Left lung (tissue), 10 donors: ENCODE data around the gene EPYC. TPM values are rescaled to one million over a fixed set of nuclear protein-coding genes. Genes with fewer than 3 reads are reported as not detected.
"Not testable (repeated sequence)": the region's sequence is repeated elsewhere in the genome, so short reads cannot be mapped to it uniquely, and the experiment has no call there.

Experiments
- ATAC-seq: fragments of 200-7000 bp; cut with Tn5 transposase; one replicate; pipeline ENCODE4 v1.9.1; 2020; ENCODE audit warnings: moderate library complexity
- DNase-seq, 4 donors: peaks; one replicate each; pipeline ENCODE4 v3.0.0-alpha.2; 2013 to 2020
- H3K27ac ChIP-seq, 2 donors: fragments of 200-600 bp; sonication (generic) in 1 of 2; one replicate each; pipeline versions ENCODE4 v1.5.0 to v1.8.0; 2020 to 2021
- H3K27me3 ChIP-seq, 2 donors: fragments of 200-600 bp; sonication (generic) in 1 of 2; one replicate each; pipeline versions ENCODE4 v1.5.0 to v1.8.0; 2020 to 2021
- H3K36me3 ChIP-seq, 2 donors: fragments of 200-600 bp; sonication (generic) in 1 of 2; one replicate each; pipeline versions ENCODE4 v1.5.0 to v1.8.0; 2020 to 2021
- H3K4me1 ChIP-seq, 2 donors: fragments of 200-600 bp; one replicate each; pipeline ENCODE4 v1.8.0; 2021
- H3K4me3 ChIP-seq, 2 donors: fragments of 200-600 bp; sonication (generic) in 1 of 2; one replicate each; pipeline versions ENCODE4 v1.5.0 to v1.8.0; 2020 to 2021; ENCODE audit warnings: mild to moderate bottlenecking in 1 of 2
- H3K9me3 ChIP-seq, 2 donors: fragments of 200-600 bp; sonication (generic) in 1 of 2; one replicate each; pipeline versions ENCODE4 v1.5.0 to v1.8.0; 2020 to 2021
- CTCF ChIP-seq, 2 donors: fragments of 200-600 bp; sonication (generic) in 1 of 2; IDR thresholded peaks; one replicate each; pipeline versions ENCODE4 v1.5.0 to v1.8.0; 2021; ENCODE audit warnings: antibody characterized with exemption in 2 of 2
- intact Hi-C, 2 donors: fragments of 100-400 bp; cut with DNase I; formaldehyde crosslinking; loops; one replicate each; pipeline versions ENCODE4 v1.11.2 to v1.14.2; 2022
- polyA plus RNA-seq, 6 donors: library from polyadenylated mRNA; unstranded; fragments of 120-200 nt; gene quantifications; one replicate each; pipeline ENCODE4 v1.2.1, GENCODE V29; 2013; ENCODE audit not compliant: insufficient read length in 6 of 6
- total RNA-seq, 2 donors: library from RNA; stranded (reverse); fragmentation: NEBNext Ultra II Directional; extraction: Animal tissue kit (Norgen Biotek cat#: 25700); gene quantifications; one replicate each; pipeline ENCODE4 v1.2.1, GENCODE V29; 2021
- donor health status: DM: no; HTN: yes; CAD: no.
- donor health status: DM: no; HTN: no; CAD: no.

Gene EPYC
- total and polyA plus RNA-seq, 8 donors, result 0.13 to 0.47 (median 0.15) TPM; not detected in 5

DNA sequence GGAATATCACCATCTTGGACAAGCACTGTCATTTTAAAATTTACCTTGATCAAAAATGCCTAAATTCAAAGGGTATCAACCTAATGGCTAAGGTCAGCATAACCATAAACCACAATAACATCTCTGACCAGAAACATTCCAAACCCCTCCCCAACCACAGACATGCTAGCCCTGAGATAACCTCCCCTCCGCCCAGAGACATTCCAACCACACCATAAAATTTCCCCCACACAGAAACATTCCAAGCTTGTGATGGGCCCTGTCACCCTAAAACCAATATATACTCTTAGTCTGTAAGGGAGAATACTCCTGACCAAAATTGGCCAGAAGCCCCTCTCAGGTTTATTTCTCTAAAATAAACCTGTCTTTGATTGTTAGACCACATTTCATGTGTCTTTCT, 17.7 kb downstream of the EPYC start:
- no peaks in the 10 kb centered on the region for H3K9me3 ChIP-seq
- H3K27ac ChIP-seq, result no peak overlapping the region
- TF ChIP-seq CTCF (IDR thresholded peaks at IDR 0.05), result no peak
- intact Hi-C loops, result no loop called here
- no peaks in the 10 kb centered on the region for H3K4me1 ChIP-seq
- no peaks in the 10 kb centered on the region for H3K27me3 ChIP-seq
- no peak overlapping the region for H3K4me3 ChIP-seq
- no peaks in the 10 kb centered on the region for H3K36me3 ChIP-seq
- no peak for DNase-seq
- ATAC-seq, result no peak

DNA sequence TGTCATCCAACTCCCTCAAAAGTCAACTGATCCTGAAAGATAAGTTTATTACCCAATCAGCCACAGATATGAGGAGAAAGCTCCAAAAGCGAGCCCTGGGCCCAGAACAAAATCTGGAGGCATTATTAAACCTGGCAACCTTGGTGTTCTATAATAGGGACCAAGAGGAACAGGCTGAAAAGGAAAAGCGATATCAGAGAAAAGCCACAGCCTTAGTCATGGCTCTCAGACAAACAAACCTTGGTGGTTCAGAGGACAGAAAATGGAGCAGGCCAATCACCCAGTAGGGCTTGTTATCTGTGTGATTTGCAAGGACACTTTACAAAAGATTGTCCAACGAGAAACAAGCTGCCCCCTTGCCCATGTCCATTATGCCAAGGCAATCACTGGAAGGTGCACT, 19.4 kb downstream of the EPYC start:
- H3K4me3 ChIP-seq, H3K27me3 ChIP-seq, ATAC-seq, H3K9me3 ChIP-seq, DNase-seq, H3K4me1 ChIP-seq, H3K36me3 ChIP-seq, intact Hi-C loops, H3K27ac ChIP-seq: not testable (repeated sequence)

DNA sequence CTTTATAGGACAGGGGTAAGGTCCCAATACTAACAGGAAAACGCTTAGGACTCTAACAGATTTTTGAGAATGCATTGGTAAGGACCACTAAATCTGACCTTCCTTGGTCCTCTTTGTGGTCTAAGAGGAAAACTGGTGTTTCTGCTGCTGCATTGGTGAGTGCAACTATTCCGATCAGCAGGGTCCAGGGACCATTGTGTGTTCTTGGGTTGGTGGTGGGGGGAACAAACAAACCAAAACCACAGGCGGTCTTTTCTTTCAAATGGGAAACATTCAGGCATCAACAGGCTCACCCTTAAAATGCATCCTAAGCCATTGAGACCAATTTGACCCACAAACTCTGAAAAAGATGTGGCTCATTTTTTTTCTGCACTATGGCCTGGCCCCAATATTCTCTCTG, 20.7 kb downstream of the EPYC start:
- Histone ChIP-seq H3K4me1 (no peaks in the 10 kb centered on the region), H3K36me3 (no peaks in the 10 kb centered on the region), H3K4me3 (no peak overlapping the region), H3K9me3 (no peaks in the 10 kb centered on the region), H3K27me3 (no peaks in the 10 kb centered on the region), H3K27ac (no peak overlapping the region)
- no peak for ATAC-seq
- TF ChIP-seq CTCF (IDR thresholded peaks at IDR 0.05), result no peak
- no peak for DNase-seq
- intact Hi-C loops, result no loop called here

- H3K27ac ChIP-seq, result no peak overlapping the region
- no peaks in the 10 kb centered on the region for H3K9me3 ChIP-seq
- H3K36me3 ChIP-seq, result no peaks in the 10 kb centered on the region
- no peaks in the 10 kb centered on the region for H3K4me1 ChIP-seq
- ATAC-seq, result no peak
- no peak for TF ChIP-seq CTCF (IDR thresholded peaks at IDR 0.05)
- H3K27me3 ChIP-seq, result no peaks in the 10 kb centered on the region
- no peak for DNase-seq
- H3K4me3 ChIP-seq, result no peak overlapping the region
- intact Hi-C loops, result no loop called here
Measured at GRCh38 chr12:90982170-90982569, 22.6 kb downstream of the EPYC start.

GRCh38 chr12:90979951-90980350, 24.8 kb downstream of the EPYC start:
- DNase-seq, result peak in 2 of 4 donors; percentile 79 to 89
- no peak for TF ChIP-seq CTCF (IDR thresholded peaks at IDR 0.05)
- Histone ChIP-seq H3K9me3 (no peaks in the 10 kb centered on the region), H3K27me3 (no peaks in the 10 kb centered on the region), H3K27ac (no peak overlapping the region), H3K4me3 (no peak overlapping the region), H3K36me3 (no peaks in the 10 kb centered on the region), H3K4me1 (no peaks in the 10 kb centered on the region)
- intact Hi-C loops, result loop anchor here in 1 of 2 donors (10.0 kb wide), 1 partner anchor 375 kb away; no protein-coding TSS in a partner anchor
- peak; percentile 36 for ATAC-seq

- Histone ChIP-seq H3K4me1 (no peaks in the 10 kb centered on the region), H3K27ac (peak overlapping the region in 1 of 2 donors; percentile 53), H3K9me3 (no peaks in the 10 kb centered on the region), H3K4me3 (no peak overlapping the region), H3K27me3 (no peaks in the 10 kb centered on the region), H3K36me3 (no peaks in the 10 kb centered on the region)
- DNase-seq (no peak), ATAC-seq (no peak)
- no peak for TF ChIP-seq CTCF (IDR thresholded peaks at IDR 0.05)
- intact Hi-C loops, result loop anchor here in 1 of 2 donors (10.0 kb wide), 1 partner anchor 376 kb away; no protein-coding TSS in a partner anchor
Measured at GRCh38 chr12:90979019-90979418, 25.8 kb downstream of the EPYC start.
